K562 (cell line): Measurements from ENCODE around the gene UBE2L6. TPM values are rescaled to one million over a fixed set of nuclear protein-coding genes. Genes with fewer than 3 reads are reported as not detected.

ENCODE experiments used
- CBX2 ChIP-seq: fragments of 200-600 bp; sonication (generic); IDR thresholded peaks from one replicate; pipeline ENCODE4 v1.6.1; 2012; ENCODE audit warnings: mild to moderate bottlenecking, low read length, inconsistent platforms; ENCODE audit not compliant: insufficient read depth, poor library complexity, severe bottlenecking
- E2F6 ChIP-seq, 2 experiments: IDR thresholded peaks; 2 replicates each; pipeline ENCODE4 v1.6.1; 2011; ENCODE audit warnings: borderline replicate concordance in 1 of 2, control low read depth in 1 of 2, low read depth in 1 of 2, low read length in 1 of 2, mild to moderate bottlenecking in 1 of 2, mixed read lengths in 1 of 2, moderate library complexity in 1 of 2; ENCODE audit not compliant: insufficient read depth in 1 of 2, insufficient read length in 1 of 2, poor library complexity in 1 of 2, severe bottlenecking in 1 of 2; ENCODE audit errors: extremely low read depth in 1 of 2
- HMBOX1 ChIP-seq: sonication (generic); IDR thresholded peaks from 2 replicates; pipeline ENCODE4 v1.6.1; 2016
- HMGN3 ChIP-seq: IDR thresholded peaks from 2 replicates; pipeline ENCODE4 v1.6.1; 2011; ENCODE audit warnings: borderline replicate concordance, low read depth, mild to moderate bottlenecking, mixed read lengths, low read length; ENCODE audit not compliant: insufficient read length; ENCODE audit errors: extremely low read depth
- NCOA4 ChIP-seq: fragments of 450-650 bp; IDR thresholded peaks from 2 replicates; pipeline ENCODE4 v1.6.1; 2018; ENCODE audit warnings: mild to moderate bottlenecking; ENCODE audit not compliant: partially characterized antibody
- NCOR1 ChIP-seq: fragments of 450-650 bp; IDR thresholded peaks from 2 replicates; pipeline ENCODE4 v1.6.1; 2016; ENCODE audit warnings: mild to moderate bottlenecking, moderate library complexity
- PHB ChIP-seq: fragments of 250-450 bp; sonication (Bioruptor Pico); IDR thresholded peaks from 2 replicates; pipeline ENCODE4 v1.5.0; 2021
- RBM22 ChIP-seq: fragments of 200-400 bp; formaldehyde crosslinking; IDR thresholded peaks from 2 replicates; pipeline ENCODE4 v1.6.1; 2018; ENCODE audit warnings: low read length, low read depth; ENCODE audit not compliant: poor library complexity, severe bottlenecking
- RHOXF2B ChIP-seq: fragments of 250-450 bp; sonication (Bioruptor Pico); conservative IDR thresholded peaks from 2 replicates; pipeline ENCODE4 v1.5.1; 2021
- SNRNP70 ChIP-seq: fragments of 200-400 bp; formaldehyde crosslinking; optimal IDR thresholded peaks from 2 replicates; pipeline ENCODE3; 2017; ENCODE audit warnings: low read depth, low read length
- SUPT5H ChIP-seq: fragments of 450-650 bp; IDR thresholded peaks from 2 replicates; pipeline ENCODE4 v1.6.1; 2016
- THRB ChIP-seq: fragments of 450-650 bp; formaldehyde crosslinking; conservative IDR thresholded peaks from 2 replicates; pipeline ENCODE4 v1.4.0; 2022; ENCODE audit warnings: mild to moderate bottlenecking, missing genetic modification characterization
- ZBTB8A ChIP-seq: fragments of 450-650 bp; IDR thresholded peaks from 2 replicates; pipeline ENCODE4 v1.6.1; 2018; ENCODE audit warnings: mild to moderate bottlenecking, moderate library complexity; ENCODE audit not compliant: partially characterized antibody
- ZHX1 ChIP-seq: fragments of 150-350 bp; conservative IDR thresholded peaks from 2 replicates; pipeline ENCODE4 v1.6.1; 2014; ENCODE audit warnings: low read length
- ZKSCAN3 ChIP-seq: fragments of 250-450 bp; sonication (Bioruptor Pico); IDR thresholded peaks from 2 replicates; pipeline ENCODE4 v1.4.0; 2020
- ZNF239 ChIP-seq: fragments of 250-450 bp; sonication (Bioruptor Pico); IDR thresholded peaks from 2 replicates; pipeline ENCODE4 v1.4.0; 2020; ENCODE audit warnings: mild to moderate bottlenecking
- ZNF444 ChIP-seq: fragments of 250-450 bp; sonication (Bioruptor Pico); IDR thresholded peaks from 2 replicates; pipeline ENCODE4 v1.4.0; 2020; ENCODE audit warnings: mild to moderate bottlenecking, moderate library complexity
- ZNF518B ChIP-seq: fragments of 250-450 bp; sonication (Bioruptor Pico); IDR thresholded peaks from 2 replicates; pipeline ENCODE4 v1.5.0; 2021; ENCODE audit warnings: mild to moderate bottlenecking, moderate library complexity
- polyA plus RNA-seq, 8 experiments: library from polyadenylated mRNA; depleted of rRNA in 4 of 8; stranded (reverse) in 5 of 8; unstranded in 3 of 8; fragments of >200 nt; fragmentation: Nextera tagmentation in 2 of 8; fragmentation: Illumina TruSeq in 1 of 8; extraction: Ambion mirVana in 2 of 8; extraction: Trizol in 1 of 8; gene quantifications; 2 replicates each; pipeline versions ENCODE4 v1.2.1 to v1.2.3, GENCODE V29; 2011 to 2014; ENCODE audit warnings: inconsistent platforms in 1 of 8, missing spikeins in 1 of 8
- total RNA-seq, 7 experiments: library from RNA; depleted of rRNA in 6 of 7; stranded (reverse); fragments of >200 nt in 6 of 7; fragmentation: Illumina TruSeq in 2 of 7; extraction: Trizol in 2 of 7; gene quantifications; 2 replicates each; pipeline versions ENCODE4 v1.2.1 to v1.2.3, GENCODE V29; 2011 to 2021; ENCODE audit warnings: low replicate concordance in 1 of 7

The UBE2L6 gene
- total and polyA plus RNA-seq, 9 of the 15 experiments (the other 6 are each of a cell fraction or from before 2014, with no cell fraction given) = 5.9 to 24.9 (median 9.7) TPM

- TF ChIP-seq SNRNP70 (no peak), ZNF239 (CRISPR knock-in tag) (no peak), ZBTB8A (no peak), ZHX1 (no peak), RBM22 (peak; percentile 47), CBX2 (no peak), PHB (no peak), ZNF444 (CRISPR knock-in tag) (no peak), RHOXF2B (CRISPR knock-in tag) (no peak), E2F6 (IDR thresholded peaks at IDR 0.05; ENCODE audit: borderline replicate concordance in 1 of 2, extremely low read depth in 1 of 2, insufficient read depth in 1 of 2, insufficient read length in 1 of 2, low read depth in 1 of 2, low read length in 1 of 2, poor library complexity in 1 of 2, severe bottlenecking in 1 of 2) (peak; percentile 19 to 91), NCOR1 (no peak), SUPT5H (peak; percentile 33; the same call in 1 of the 2 replicates), HMBOX1 (no peak), ZNF518B (no peak), NCOA4 (no peak), ZKSCAN3 (CRISPR knock-in tag) (no peak), HMGN3 (peak; percentile 23), THRB (CRISPR knock-in tag) (no peak)
These were observed 52.7 kb downstream of the UBE2L6 start (continued) for GRCh38 chr11:57514538-57515331.
